Fibroblast of villous mesenchyme (primary cell): Measurements from ENCODE around the gene ISG15. TPM values are rescaled to one million over a fixed set of nuclear protein-coding genes. Genes with fewer than 3 reads are reported as not detected.

Experiments used
- DNase-seq: peaks from one replicate; pipeline ENCODE4 v3.0.0-alpha.2; 2010; ENCODE audit warnings: low read depth
- H3K4me3 ChIP-seq: 2 replicates; pipeline ENCODE4 v1.5.1; 2011; ENCODE audit warnings: low read depth, mild to moderate bottlenecking, low read length
- total RNA-seq: library from RNA; depleted of rRNA; stranded (reverse); fragments of >200 nt; gene quantifications from 2 replicates; pipeline ENCODE4 v1.2.3, GENCODE V29; 2012
- TF ChIP-seq, protein P1 (sequence below): IDR thresholded peaks from 2 replicates; pipeline ENCODE4 v1.5.1; 2012; ENCODE audit warnings: low read depth, mild to moderate bottlenecking, low read length; ENCODE audit not compliant: insufficient read depth

Gene ISG15
- total RNA-seq, 1 donor: 137 TPM

GRCh38 chr1:1042835-1043234 lies 29.5 kb downstream of the ISG15 start:
- TF ChIP-seq, protein P1, sequence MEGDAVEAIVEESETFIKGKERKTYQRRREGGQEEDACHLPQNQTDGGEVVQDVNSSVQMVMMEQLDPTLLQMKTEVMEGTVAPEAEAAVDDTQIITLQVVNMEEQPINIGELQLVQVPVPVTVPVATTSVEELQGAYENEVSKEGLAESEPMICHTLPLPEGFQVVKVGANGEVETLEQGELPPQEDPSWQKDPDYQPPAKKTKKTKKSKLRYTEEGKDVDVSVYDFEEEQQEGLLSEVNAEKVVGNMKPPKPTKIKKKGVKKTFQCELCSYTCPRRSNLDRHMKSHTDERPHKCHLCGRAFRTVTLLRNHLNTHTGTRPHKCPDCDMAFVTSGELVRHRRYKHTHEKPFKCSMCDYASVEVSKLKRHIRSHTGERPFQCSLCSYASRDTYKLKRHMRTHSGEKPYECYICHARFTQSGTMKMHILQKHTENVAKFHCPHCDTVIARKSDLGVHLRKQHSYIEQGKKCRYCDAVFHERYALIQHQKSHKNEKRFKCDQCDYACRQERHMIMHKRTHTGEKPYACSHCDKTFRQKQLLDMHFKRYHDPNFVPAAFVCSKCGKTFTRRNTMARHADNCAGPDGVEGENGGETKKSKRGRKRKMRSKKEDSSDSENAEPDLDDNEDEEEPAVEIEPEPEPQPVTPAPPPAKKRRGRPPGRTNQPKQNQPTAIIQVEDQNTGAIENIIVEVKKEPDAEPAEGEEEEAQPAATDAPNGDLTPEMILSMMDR: no peak
- no peak overlapping the region for H3K4me3 ChIP-seq
- no peak for DNase-seq

DNA sequence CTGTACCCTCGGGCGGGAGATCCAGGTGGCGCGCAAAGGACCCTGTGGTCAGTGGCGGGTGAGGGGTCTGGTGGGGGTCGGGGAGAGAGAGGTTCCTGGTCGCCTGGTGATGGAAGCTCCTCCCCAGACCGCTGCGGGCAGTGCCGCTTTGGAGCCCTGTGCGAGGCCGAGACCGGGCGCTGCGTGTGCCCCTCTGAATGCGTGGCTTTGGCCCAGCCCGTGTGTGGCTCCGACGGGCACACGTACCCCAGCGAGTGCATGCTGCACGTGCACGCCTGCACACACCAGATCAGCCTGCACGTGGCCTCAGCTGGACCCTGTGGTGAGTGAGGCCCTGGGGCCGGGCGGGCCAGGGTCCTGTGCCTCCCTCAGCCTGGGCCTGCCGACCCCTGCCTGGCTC lies 30.1 kb downstream of the ISG15 start:
- H3K4me3 ChIP-seq: no peak overlapping the region
- no peak for DNase-seq
- TF ChIP-seq, protein P1: no peak

- no peak for DNase-seq
- no peak overlapping the region for H3K4me3 ChIP-seq
- TF ChIP-seq, protein P1: no peak
These were observed 30.6 kb downstream of the ISG15 start for GRCh38 chr1:1043921-1044320.

DNA sequence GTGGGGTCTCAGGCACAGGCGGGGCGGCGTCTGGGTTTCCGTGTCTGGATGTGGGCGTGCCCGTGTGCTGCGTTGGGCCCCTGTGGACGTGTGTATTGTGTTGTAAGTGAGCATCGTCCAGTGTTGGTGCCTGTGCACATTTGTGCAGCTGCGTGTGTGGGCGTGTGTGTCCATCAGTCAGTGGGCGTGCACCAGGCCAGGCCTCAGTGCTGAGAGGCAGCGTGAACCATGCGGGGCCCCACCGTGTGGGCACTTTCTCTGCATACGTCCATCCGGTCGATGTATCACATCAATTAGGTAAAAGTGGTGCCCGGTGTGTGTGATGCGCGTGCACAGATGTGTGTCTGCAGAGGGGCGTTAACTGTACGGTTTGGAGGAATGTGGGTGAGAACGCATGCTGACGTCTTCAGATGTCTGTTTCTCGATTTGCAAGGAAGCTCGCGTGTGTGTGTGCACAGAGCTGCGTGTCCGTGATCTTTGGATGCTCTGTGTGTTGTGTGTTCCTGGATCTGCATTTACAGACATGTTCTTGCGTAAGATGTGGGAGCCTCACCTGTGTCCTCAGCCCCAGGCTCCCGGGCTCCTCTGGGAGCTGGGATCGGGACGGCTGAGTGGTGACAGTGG lies 31.3 kb downstream of the ISG15 start:
- TF ChIP-seq, protein P1: no peak
- no peak for DNase-seq
- no peak overlapping the region for H3K4me3 ChIP-seq

GRCh38 chr1:1045129-1045528 lies 31.8 kb downstream of the ISG15 start:
- no peak for DNase-seq
- H3K4me3 ChIP-seq: no peak overlapping the region
- TF ChIP-seq, protein P1: no peak

GRCh38 chr1:1046243-1046642 lies 32.9 kb downstream of the ISG15 start:
- no peak for DNase-seq
- H3K4me3 ChIP-seq: no peak overlapping the region
- TF ChIP-seq, protein P1: no peak

- no peak overlapping the region for H3K4me3 ChIP-seq
- TF ChIP-seq, protein P1: no peak
- DNase-seq: no peak
These were observed 33.5 kb downstream of the ISG15 start for GRCh38 chr1:1046767-1047166.
